Measurements from ENCODE around the gene SLC9A5. TPM values are rescaled to one million over a fixed set of nuclear protein-coding genes. Genes with fewer than 3 reads are reported as not detected.

SLC9A5 gene
- polyA plus RNA-seq, 2 of the 4 experiments (the other 2 are of a cell fraction): 0.83 to 2.5 TPM

- DNase-seq (ENCODE audit: low read depth in 1 of 2, low spot score in 1 of 2) (no peak), FAIRE-seq (no peak), ATAC-seq (no peak)
- Histone ChIP-seq H3K4me1 (peaks cover 12% of the 10 kb centered on the region; the same call in 2 of the 3 replicates), H3K9me3 (no peaks in the 10 kb centered on the region), H3K4me3 (no peak within 1 kb of the TSS), H3K4me2 (no peak within 1 kb of the TSS), H3K27ac (no peak within 1 kb of the TSS)
- TF ChIP-seq HES2 (IDR thresholded peaks at IDR 0.05) (no peak), POLR2AphosphoS2 (conservative IDR thresholded peaks at IDR 0.05; ENCODE audit: low read length) (no peak), RFX5 (IDR thresholded peaks at IDR 0.05) (no peak), POLR2A (IDR thresholded peaks at IDR 0.05; ENCODE audit: low read length) (no peak), HOXB5 (CRISPR knock-in tag; IDR thresholded peaks at IDR 0.05) (no peak), BCL3 (IDR thresholded peaks at IDR 0.05) (no peak), ZC3H11A (IDR thresholded peaks at IDR 0.05) (no peak), TP53 (CRISPR knock-in tag; IDR thresholded peaks at IDR 0.05) (no peak), HOXB13 (CRISPR knock-in tag; IDR thresholded peaks at IDR 0.05; ENCODE audit: low read depth) (no peak), NR3C1 (IDR thresholded peaks at IDR 0.05) (no peak)
- TF ChIP-seq, protein P1, sequence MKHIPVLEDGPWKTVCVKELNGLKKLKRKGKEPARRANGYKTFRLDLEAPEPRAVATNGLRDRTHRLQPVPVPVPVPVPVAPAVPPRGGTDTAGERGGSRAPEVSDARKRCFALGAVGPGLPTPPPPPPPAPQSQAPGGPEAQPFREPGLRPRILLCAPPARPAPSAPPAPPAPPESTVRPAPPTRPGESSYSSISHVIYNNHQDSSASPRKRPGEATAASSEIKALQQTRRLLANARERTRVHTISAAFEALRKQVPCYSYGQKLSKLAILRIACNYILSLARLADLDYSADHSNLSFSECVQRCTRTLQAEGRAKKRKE (CRISPR knock-in tag; IDR thresholded peaks at IDR 0.05; ENCODE audit: low read depth): no peak
- ChIA-PET CTCF (interaction anchor here (0.5 to 10.3 kb wide), 12 partner anchors 11 to 281 kb away, joined by 3 to 105 read pairs (median 8); partner anchors contain the start of genes ATP6V0D1, EXOC3L1 and TMEM208), POLR2A (no interaction called here)
- 91% methylated on average over 46 of the region's 61 CpGs for WGBS (ENCODE audit: missing lambda C conversion rate)
Measured at GRCh38 chr16:67199011-67199807, 49.6 kb upstream of the SLC9A5 start, which contains the start of gene ELMO3. ELMO3 (plus strand) TSS chr16:67199131; CDS start chr16:67199327, 196 bp downstream.

GRCh38 chr16:67199808-67200198 is 49.0 kb upstream of the SLC9A5 start:
- WGBS (ENCODE audit: missing lambda C conversion rate): 96% methylated on average over 13 of the region's 22 CpGs
- H3K27ac ChIP-seq: no peak overlapping the region
- TF ChIP-seq RAD21 (conservative IDR thresholded peaks at IDR 0.05 in 1 of 2, IDR thresholded peaks at IDR 0.05 in 1 of 2): no peak
- TF ChIP-seq HEYL (CRISPR knock-in tag; IDR thresholded peaks at IDR 0.05): no peak
- no peak for TF ChIP-seq BHLHE40 (IDR thresholded peaks at IDR 0.05; ENCODE audit: low read depth, low read length)
- no peak for TF ChIP-seq TP53 (CRISPR knock-in tag; IDR thresholded peaks at IDR 0.05)
- no peak for TF ChIP-seq JUN (IDR thresholded peaks at IDR 0.05)
- TF ChIP-seq MYC (IDR thresholded peaks at IDR 0.05; ENCODE audit: borderline replicate concordance, low read length): no peak
- no peak for TF ChIP-seq NPAS2 (CRISPR knock-in tag; IDR thresholded peaks at IDR 0.05; ENCODE audit: borderline replicate concordance)
- H3K4me1 ChIP-seq: peaks cover 12% of the 10 kb centered on the region; the same call in 2 of the 3 replicates
- ATAC-seq (no peak), FAIRE-seq (no peak), DNase-seq (ENCODE audit: low read depth in 1 of 2, low spot score in 1 of 2) (no peak)
- ChIA-PET CTCF (interaction anchor here (0.5 to 10.3 kb wide), 3 partner anchors 11 to 31 kb away, joined by 3 to 105 read pairs (median 3); no protein-coding TSS in a partner anchor), POLR2A (no interaction called here)
- H3K9me3 ChIP-seq: no peaks in the 10 kb centered on the region
- no peak overlapping the region for H3K4me3 ChIP-seq
- H3K4me2 ChIP-seq: no peak overlapping the region

- 100% methylated on average over 4 of the region's 8 CpGs for WGBS (ENCODE audit: missing lambda C conversion rate)
- H3K4me2 ChIP-seq: no peak overlapping the region
Measured at GRCh38 chr16:67200491-67200890, 48.3 kb upstream of the SLC9A5 start.

More at GRCh38 chr16:67200491-67200890, 48.3 kb upstream of the SLC9A5 start:
- Histone ChIP-seq H3K4me3 (no peak overlapping the region), H3K9me3 (no peaks in the 10 kb centered on the region), H3K4me1 (peaks cover 12% of the 10 kb centered on the region; the same call in 2 of the 3 replicates), H3K27ac (no peak overlapping the region)
- POLR2A ChIA-PET: no interaction called here
- ATAC-seq (no peak), FAIRE-seq (no peak), DNase-seq (ENCODE audit: low read depth in 1 of 2, low spot score in 1 of 2) (no peak)
- no peak for TF ChIP-seq PHF8 (IDR thresholded peaks at IDR 0.05; ENCODE audit: borderline replicate concordance, low read depth)
- no peak for TF ChIP-seq CBX8 (IDR thresholded peaks at IDR 0.05)
- no peak for TF ChIP-seq NFE2L2 (conservative IDR thresholded peaks at IDR 0.05; ENCODE audit: low read length)
- no peak for TF ChIP-seq HEYL (CRISPR knock-in tag; IDR thresholded peaks at IDR 0.05)
- TF ChIP-seq HDAC2 (IDR thresholded peaks at IDR 0.05): no peak
- no peak for TF ChIP-seq TP53 (CRISPR knock-in tag; IDR thresholded peaks at IDR 0.05)
- TF ChIP-seq, protein P2, sequence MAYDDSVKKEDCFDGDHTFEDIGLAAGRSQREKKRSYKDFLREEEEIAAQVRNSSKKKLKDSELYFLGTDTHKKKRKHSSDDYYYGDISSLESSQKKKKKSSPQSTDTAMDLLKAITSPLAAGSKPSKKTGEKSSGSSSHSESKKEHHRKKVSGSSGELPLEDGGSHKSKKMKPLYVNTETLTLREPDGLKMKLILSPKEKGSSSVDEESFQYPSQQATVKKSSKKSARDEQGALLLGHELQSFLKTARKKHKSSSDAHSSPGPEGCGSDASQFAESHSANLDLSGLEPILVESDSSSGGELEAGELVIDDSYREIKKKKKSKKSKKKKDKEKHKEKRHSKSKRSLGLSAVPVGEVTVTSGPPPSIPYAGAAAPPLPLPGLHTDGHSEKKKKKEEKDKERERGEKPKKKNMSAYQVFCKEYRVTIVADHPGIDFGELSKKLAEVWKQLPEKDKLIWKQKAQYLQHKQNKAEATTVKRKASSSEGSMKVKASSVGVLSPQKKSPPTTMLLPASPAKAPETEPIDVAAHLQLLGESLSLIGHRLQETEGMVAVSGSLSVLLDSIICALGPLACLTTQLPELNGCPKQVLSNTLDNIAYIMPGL (CRISPR knock-in tag; IDR thresholded peaks at IDR 0.05; ENCODE audit: borderline replicate concordance): no peak
- TF ChIP-seq FOSL2 (IDR thresholded peaks at IDR 0.05): no peak
- no peak for TF ChIP-seq FOSL2 (CRISPR knock-in tag; IDR thresholded peaks at IDR 0.05)
- TF ChIP-seq RFX5 (IDR thresholded peaks at IDR 0.05): no peak
- no peak for TF ChIP-seq RCOR1 (IDR thresholded peaks at IDR 0.05; ENCODE audit: low read depth, low read length)
- CTCF ChIA-PET: interaction anchor here (1.6 to 10.3 kb wide), 3 partner anchors 10 to 32 kb away, joined by 5 to 105 read pairs (median 12); no protein-coding TSS in a partner anchor
